HG03175 (cell line): ENCODE data around the gene GPR171.
A peak's percentile ranks its signal among the peaks of the same experiment; 100 is the strongest.
"Not testable (repeated sequence)": the region's sequence is repeated elsewhere in the genome, so short reads cannot be mapped to it uniquely, and the experiment has no call there.

Source experiments
- ATAC-seq: cut with Tn5 transposase; IDR thresholded peaks from one replicate; pipeline ENCODE4 v1.9.1; 2021; ENCODE audit warnings: mild to moderate bottlenecking, moderate library complexity; ENCODE audit not compliant: unreplicated experiment

GPR171 gene, protein sequence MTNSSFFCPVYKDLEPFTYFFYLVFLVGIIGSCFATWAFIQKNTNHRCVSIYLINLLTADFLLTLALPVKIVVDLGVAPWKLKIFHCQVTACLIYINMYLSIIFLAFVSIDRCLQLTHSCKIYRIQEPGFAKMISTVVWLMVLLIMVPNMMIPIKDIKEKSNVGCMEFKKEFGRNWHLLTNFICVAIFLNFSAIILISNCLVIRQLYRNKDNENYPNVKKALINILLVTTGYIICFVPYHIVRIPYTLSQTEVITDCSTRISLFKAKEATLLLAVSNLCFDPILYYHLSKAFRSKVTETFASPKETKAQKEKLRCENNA

DNA sequence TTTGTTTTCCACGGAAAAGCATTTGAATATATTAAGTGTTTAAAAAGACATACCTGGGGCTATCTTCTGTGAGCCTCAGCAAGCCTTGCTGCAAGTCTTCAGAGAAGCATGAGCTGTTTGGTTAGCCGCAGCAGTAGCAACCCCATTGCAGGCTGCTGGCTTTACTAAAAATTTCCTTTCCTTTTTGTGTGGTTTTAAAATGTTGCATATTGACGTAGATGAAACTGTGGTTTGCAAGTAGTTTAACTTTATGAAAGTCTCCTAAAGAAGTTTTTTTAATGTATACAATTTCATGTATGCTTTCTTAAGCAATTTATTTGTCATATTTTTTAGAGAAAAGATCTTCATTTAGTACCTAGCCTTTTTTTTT, at the start of gene GPR171:
Gene GPR171 (minus strand): TSS at position 166 of the 370 bp plus-strand sequence. CDS start 3,830 bp downstream, outside the sequence.
- ATAC-seq: peak; percentile 90

DNA sequence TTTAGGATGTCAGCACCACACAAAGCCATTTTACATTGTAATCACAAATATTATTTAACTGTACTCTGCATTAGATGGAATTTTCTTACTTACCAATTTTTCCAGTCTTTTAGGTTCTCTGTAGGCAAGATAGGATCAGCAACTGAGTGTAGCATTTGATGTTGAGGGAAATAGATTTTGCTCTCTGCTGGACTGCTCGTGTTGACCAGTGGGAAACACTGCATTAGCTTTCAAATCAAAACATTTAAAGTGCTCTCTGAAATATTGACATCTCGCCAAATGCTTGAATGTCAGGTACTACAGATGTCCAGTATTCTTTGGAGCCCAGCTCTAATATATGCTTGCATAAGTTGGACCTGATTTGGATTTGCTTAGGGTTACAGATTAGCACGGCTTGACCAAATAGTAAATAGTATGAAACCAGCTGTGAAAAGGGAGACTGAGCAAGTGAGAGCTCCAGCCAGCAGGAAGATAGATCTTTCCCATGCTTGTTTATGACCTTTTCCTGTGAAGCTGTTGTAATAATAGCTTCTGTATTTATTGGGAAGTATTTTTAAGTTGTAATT, 45.8 kb upstream of the GPR171 start:
- ATAC-seq: no peak

DNA sequence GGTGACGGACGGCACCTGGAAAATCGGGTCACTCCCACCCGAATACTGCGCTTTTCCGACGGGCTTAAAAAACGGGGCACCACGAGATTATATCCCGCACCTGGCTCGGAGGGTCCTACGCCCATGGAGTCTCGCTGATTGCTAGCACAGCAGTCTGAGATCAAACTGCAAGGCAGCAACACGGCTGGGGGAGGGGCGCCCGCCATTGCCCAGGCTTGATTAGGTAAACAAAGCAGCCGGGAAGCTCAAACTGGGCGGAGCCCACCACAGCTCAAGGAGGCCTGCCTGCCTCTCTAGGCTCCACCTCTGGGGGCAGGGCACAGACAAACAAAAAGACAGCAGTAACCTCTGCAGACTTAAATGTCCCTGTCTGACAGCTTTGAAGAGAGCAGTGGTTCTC, 39.0 kb upstream of the GPR171 start:
- ATAC-seq: not testable (repeated sequence)

DNA sequence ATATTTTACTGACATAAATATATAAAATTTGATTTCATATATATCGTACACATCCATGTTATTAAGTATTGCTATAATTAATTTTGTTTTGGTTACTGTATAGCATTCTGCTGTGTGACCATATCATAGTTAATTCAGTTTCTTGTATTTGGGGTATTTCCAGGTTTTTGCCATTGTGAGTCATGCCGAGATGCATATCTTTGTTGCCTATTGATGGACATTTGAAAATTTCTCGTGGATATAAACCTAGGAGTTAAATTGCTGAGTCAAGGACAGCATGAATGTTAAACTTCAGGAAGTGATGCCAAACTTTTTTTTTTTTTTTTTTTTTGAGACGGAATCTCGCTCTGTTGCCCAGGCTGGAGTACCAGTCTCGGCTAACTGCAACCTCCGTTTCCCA, 33.7 kb upstream of the GPR171 start:
- ATAC-seq: no peak

DNA sequence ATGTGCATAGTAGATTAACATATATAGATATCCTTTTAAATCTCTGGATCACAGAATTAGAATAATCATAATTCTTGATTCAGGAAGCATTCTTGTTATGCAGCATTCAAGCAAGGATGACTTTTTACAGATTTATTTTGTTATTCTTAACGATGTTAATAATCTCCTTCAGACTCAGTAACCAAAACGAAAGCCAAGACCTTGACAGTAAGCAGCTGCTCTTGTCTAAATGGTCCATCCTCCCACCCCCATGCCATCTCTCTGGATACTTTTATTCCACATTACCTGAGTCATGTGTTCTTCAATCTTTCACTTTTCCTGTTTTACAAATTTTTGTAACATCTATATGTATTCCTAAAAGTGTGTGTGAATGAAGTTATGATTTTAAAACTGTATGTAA, 33.3 kb upstream of the GPR171 start:
- ATAC-seq: no peak

DNA sequence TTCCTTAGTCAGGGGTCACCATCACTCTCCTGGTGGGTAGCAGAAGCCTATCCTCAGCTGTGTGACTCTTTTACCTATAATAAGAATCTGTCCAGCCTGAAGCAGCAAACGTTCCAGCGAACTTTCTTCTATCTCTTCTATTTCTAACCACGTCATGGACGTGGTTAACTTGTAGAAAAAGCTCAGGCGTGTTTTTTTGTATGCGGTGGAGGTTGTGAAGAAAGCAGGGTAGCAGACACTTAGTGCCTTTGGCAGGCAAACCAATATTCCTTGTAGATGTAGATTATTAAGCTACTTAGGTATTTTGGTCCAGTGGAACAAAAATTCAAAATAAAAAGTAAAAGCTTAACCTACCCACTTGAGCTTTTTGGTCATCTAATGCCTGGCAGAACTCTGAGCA, 31.8 kb upstream of the GPR171 start:
- ATAC-seq: no peak

DNA sequence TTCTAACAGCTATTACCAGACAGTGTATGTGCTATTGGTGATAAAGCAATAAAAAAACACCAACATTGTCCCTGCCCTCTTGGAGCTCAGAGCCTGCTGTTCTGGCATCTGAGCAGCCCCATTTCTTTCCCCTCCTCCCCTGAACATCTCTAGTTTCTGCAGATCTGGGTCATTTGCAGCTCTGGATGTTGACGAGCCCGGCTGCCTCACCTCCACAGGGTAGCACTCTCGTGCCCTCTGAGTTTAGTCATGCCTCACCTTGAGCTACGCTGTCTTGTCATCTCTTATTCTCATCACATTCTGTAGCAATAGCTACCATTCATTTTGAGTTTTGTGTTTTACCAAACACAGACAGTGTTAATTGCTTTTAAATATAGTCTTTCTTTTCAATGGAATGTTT, 30.0 kb upstream of the GPR171 start:
- no peak for ATAC-seq

DNA sequence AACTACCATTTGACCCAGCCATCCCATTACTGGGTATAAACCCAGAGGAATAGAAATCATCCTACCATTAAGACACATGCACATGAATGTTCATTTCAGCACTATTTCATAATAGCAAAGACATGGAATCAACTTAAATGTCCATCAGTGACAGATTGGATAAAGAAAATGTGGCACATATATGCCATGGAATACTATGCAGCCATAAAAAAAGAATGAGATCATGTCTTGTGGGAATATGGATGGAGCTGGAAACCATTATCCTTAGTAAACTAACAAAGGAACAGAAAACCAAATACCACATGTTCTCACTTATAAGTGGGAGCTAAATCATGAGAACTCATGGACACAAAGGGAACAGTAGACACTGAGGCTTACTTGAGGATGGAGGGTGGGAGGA, 29.4 kb upstream of the GPR171 start:
- not testable (repeated sequence) for ATAC-seq

DNA sequence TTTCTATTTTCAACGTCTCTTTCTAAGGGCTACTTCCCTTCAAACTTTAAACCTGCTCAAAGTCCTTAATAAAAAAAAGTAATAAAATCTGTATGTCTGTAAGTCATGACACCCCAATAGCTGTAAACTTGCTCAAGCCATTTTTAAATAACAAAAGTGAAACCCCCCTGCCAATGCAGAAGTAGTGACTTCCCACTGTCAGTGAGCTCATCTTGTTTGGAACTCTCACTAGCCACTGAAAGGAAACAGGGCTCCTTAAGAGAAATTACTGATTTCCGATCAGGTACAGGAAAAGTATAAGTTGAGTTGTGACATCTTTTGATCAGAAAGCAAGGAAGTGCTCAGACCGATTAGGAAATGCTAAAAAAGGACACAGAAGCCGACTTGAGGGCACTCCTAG, 27.6 kb upstream of the GPR171 start:
- ATAC-seq: peak; percentile 59

DNA sequence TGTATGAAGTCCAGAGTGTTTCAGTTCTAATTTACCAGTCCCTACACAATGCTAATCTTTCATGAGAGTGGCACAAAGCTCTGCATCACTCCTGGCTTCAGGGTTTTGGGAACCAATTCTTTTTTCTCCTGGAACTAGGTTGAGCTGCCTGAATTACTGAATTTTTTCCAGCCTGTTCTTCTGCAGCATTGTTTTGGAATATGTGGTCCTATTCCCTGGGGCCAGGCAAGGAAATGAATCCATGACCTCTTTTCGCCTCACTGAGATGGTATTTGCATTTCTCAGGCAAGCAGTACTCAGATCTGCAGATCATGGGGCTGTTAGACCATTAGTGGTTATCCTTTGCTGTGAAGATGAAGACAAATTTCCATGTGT, 25.6 kb upstream of the GPR171 start:
- no peak for ATAC-seq

DNA sequence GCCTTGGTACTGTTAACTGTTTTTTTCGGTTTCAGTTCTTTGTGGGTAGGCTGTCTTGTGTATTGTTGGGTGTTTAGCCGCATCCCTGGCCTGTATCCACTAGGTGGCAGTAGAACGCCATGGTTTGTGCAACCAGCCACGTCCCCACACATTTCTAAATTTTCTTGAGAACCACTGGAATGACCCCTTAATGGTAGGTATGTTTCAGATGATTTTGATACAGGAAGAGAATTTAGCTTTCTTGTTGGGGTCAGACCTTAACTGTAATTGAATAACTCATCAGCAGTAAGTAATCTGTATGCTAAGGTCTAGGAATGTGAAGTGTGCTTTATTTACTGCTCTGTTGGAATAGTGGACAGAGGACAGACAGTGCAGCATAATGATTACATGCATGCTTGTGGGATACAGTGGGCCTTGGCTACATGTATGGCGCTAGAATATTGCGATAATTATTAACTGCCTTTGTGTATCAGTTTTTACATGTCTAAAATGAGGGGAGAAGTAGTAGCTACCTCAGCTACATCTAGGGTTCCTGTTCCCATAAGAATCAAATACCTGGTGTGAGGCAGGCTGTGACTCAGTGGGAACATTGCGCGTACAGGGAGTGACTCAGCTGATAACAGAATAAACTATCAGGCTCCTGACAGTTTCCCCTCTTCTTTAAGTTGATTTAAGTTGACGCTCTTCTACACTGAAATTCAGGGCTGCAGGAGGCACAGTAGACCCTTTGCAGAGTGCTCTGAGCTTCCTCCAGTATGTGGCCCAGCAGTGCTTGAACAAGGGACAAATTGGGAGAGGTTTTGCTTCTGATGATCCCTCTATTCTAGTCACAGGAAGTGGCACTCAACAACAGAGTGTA, 25.0 kb upstream of the GPR171 start:
- peak; percentile 83 for ATAC-seq

DNA sequence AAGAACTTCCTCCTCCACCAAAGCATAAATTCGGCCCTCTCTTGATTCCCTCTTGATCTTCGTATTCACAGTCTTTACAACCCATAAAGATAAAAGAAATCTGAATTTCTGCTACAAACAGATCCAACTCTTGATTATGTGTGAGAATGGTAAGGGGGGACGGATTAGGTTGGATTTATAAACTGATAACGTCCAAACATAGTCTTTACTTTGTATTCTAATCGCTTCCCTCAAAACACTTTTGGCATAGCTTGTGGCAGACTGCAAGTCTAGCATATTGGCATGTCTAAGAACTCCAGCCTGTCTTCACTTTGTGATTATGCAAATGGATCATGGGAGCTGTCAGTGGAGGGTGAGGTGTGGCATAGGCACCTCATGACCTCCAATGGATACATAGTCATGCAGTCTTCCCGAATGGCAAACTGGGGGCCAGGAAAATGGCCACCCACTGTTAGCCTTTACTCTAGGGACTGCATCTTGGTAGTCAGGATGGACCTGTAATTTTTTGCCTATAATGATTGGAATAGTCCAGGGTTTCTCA, 24.3 kb upstream of the GPR171 start:
- peak; percentile 38 for ATAC-seq

DNA sequence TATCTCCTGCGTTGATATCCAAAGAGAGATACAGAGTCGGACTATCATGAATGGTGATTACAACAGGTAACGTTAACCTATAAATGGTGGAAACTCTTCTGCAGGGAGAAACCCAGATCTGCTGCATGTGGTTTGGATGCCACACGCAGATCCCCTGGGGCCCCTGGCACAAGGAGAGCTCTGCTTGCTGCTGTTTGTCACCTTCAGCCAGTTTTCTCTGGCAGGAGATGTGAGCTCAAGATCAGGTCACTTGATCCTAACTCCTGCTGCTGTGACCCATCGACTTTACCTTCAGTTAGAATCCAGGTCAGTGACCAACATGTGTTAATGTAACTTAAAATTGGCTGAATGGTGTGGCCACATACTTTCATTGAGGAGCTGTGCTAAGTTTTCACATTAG, 23.8 kb upstream of the GPR171 start:
- ATAC-seq: no peak

DNA sequence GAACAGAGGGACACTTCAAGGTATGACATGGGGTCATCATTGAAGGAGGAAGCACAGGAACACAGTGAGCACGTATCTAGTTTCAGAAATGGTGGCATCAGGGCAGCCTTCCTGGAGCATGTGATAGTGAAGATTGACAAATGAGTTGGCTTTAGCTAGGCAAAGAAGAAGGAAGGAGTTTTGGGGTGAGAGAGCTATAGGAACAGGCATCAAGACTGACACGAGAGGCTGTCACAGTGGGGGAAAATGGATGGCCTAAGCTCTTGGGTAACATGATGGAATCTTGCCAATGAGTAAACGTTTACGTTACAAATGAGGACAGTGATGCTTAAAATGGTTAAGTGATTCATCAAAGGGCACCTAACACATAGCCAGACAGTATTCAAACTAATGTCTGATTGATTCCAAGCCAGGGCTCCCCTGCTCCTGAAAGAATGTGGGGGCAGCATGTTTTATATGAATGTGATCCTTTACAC, 23.1 kb upstream of the GPR171 start:
- ATAC-seq: no peak

DNA sequence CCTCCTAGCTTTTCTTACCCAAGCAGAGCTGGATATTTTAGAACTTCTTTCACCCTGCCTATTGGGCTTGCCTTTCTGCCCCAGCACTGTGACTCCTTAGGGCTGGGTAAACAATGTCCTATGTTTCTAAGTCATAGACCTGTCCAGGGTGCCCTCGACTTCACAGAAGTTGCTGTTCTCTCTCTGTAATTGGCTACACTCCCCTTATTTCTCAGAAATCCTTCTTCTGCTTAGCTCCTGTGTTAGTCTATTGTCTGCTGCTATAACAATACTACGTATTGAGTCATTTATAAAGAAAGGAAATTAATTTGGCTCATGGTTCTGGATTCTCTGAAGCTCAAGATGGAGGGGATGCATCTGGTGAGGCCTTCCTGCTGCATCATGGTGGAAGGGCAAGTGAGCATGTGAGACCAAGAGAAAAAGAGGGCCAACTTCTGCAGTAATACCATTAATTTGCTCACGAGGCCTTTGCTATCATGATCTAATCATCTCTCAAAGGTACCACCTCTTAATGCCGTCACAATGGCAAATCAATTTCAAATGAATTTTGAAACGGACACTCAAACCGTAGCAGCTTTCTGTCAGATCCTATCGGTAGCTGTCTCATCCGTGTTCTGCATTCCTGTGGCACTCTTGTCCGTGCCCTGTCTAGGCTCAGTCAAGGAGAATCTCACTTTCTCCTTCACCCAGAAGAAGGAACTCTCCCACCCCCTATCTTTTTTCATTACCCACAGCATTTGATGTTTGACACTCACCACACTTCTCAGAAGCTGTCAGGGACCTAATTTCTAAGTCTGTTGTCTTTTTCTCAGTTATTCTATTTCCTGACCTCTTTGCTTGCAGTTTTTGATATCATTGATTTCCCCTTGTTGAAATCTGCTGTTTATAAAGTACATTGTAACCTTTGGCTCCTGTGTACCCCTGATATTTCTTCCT, 22.3 kb upstream of the GPR171 start:
- no peak for ATAC-seq

DNA sequence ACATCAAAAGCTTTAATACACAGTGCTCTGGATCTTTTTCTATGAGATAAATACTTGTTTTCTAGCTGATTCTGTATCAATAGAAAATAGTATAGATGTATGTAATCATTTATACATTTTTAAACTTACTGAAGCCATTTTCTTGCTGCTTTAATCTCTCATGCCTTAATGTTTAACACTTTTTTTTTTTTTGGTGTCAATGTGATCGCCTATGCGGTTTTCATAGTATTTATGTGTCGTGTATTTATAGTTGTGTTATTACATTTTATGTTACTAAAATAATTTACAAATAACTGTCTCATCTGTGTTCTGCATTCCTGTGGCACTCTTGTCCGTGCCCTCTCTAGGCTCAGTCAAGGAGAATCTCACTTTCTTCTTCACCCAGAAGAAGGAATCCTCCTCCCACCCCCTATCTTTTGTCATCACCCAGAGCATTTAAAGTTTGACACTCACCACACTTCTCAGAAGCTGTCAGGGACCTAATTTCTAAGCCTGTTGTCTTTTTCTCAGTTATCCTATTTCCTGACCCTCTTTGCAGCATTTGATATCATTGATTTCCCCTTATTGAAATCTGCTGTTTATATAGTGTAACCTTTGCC, 21.4 kb upstream of the GPR171 start:
- ATAC-seq: no peak

DNA sequence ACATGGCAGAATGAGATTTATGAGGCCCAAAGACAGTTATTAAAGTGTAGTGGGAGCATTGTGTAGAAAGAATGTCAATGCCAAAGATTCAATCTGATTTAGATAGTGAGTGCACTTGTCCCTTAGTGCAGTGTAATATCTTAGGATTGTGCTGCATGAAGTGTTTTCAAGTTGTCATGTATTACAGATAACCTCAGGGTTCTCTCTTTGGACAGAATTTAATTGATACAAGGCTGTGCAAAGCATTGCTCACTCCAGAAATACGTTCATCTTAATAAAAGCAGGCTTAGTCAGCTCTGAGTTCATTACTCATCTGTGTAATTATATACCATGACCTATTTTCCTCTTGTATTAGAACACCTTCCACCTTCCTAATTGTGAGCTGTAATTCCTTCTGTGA, 16.0 kb upstream of the GPR171 start:
- ATAC-seq: no peak

DNA sequence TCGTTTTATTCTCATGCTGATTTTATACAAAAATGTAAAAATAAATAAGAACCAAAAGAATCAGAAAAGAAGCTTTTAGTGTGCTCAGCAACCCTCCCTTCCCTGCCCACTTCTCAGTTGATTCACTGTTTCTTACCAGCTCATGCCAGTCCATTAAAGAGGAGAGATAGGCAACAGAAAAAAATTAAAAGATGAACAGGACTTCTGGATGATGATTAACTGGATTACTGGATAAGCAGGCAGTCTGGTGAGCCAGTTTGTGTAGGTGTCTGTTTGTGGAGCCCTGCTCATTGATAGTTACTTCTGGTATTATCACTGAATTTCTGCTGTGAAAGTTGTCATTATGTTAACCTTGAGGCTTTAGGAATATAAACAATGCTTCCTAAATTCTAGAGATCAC, 15.1 kb upstream of the GPR171 start:
- ATAC-seq: no peak

DNA sequence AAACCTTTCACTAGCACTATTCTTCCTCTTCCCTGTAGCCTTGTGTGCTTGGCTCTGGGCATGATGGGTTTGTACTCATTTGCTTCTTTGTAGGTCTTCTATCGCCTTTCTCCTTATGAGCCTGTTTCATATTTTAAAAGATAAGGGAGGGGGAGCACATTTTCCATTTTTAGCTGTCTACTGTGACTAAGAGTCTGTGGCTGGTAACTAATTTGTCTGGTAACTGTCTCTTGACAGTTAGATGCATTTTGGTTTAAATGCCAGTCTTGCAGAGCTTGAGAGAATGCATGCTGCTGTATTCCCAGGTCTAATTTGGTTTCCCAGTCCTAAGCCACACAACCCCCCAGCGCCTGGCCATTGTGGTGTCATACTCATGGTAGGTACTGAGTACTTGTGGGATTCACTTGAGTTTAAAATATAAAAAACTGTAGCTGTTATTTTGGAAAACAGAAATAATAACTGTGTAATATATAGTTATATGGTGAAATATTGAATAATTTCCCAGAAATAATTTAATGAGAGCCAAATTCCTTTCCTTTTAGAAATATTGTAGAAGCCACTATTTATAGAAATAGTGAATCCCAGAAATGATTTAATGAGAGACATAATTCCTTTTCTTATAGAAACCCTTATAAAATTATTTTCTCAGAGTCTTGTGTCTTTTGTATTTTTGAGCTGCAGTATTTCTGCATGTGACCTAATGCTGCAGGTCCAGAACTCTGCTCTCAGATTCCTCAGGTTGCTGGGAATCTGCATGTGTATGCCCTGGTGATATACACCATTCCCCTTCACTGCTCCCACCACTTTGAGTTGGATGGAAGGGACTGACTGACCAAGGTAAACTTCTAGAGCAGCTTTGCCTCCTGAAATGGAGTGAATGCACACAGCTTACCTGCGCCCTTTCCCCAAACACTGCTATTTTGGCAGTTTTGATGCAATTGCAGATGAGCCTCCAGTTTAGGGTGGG, 13.9 kb upstream of the GPR171 start:
- no peak for ATAC-seq
